BJ (cell line): ENCODE measurements around the gene PRICKLE1. TPM values are rescaled to one million over a fixed set of nuclear protein-coding genes. Genes with fewer than 3 reads are reported as not detected.

ENCODE experiments used
- CTCF ChIA-PET: fragments of 350-600 bp; formaldehyde crosslinking; extraction: SDS; loops from one replicate; lab custom pipeline; 2021; ENCODE audit warnings: antibody characterized with exemption, inconsistent platforms; lab: Yijun Ruan, JAX
- POLR2A ChIA-PET: fragments of 300-600 bp; sonication (Branson Sonifier 250); formaldehyde crosslinking; extraction: SDS; loops from one replicate; lab custom pipeline; 2021; ENCODE audit warnings: antibody characterized with exemption; lab: Charles Lee
- DNase-seq: peaks from one replicate; pipeline ENCODE4 v3.0.0-alpha.2; 2011; ENCODE audit warnings: low read depth
- H3K27me3 ChIP-seq: 2 replicates; pipeline ENCODE4 v1.6.0; 2011; ENCODE audit warnings: low read length; ENCODE audit not compliant: control insufficient read depth, insufficient read depth
- H3K36me3 ChIP-seq: 2 replicates; pipeline ENCODE4 v1.5.1; 2011; ENCODE audit warnings: low read length; ENCODE audit not compliant: control insufficient read depth, insufficient read depth
- H3K4me3 ChIP-seq: 2 replicates; pipeline ENCODE4 v1.5.1; 2011; ENCODE audit warnings: low read depth, mild to moderate bottlenecking, control low read depth, low read length
- polyA minus RNA-seq: library from RNA; depleted of rRNA, polyadenylated mRNA; stranded (reverse); fragments of >200 nt; gene quantifications from 2 replicates; pipeline ENCODE4 v1.2.3, GENCODE V29; 2011; rRNA and poly(A)+ RNA removed
- polyA plus RNA-seq: library from polyadenylated mRNA; depleted of rRNA; stranded (reverse); fragments of >200 nt; gene quantifications from 2 replicates; pipeline ENCODE4 v1.2.3, GENCODE V29; 2011; rRNA removed
- TF ChIP-seq, protein P1 (sequence below): IDR thresholded peaks from 2 replicates; pipeline ENCODE4 v1.5.1; 2011; ENCODE audit warnings: low read depth, mild to moderate bottlenecking, control low read depth, inconsistent platforms, low read length, moderate library complexity; ENCODE audit not compliant: insufficient read depth

The PRICKLE1 gene
- polyA plus RNA-seq: 16.3 and 19.9 TPM in 2 replicates
- 22.2 and 25.1 TPM in 2 replicates for polyA minus RNA-seq

DNA sequence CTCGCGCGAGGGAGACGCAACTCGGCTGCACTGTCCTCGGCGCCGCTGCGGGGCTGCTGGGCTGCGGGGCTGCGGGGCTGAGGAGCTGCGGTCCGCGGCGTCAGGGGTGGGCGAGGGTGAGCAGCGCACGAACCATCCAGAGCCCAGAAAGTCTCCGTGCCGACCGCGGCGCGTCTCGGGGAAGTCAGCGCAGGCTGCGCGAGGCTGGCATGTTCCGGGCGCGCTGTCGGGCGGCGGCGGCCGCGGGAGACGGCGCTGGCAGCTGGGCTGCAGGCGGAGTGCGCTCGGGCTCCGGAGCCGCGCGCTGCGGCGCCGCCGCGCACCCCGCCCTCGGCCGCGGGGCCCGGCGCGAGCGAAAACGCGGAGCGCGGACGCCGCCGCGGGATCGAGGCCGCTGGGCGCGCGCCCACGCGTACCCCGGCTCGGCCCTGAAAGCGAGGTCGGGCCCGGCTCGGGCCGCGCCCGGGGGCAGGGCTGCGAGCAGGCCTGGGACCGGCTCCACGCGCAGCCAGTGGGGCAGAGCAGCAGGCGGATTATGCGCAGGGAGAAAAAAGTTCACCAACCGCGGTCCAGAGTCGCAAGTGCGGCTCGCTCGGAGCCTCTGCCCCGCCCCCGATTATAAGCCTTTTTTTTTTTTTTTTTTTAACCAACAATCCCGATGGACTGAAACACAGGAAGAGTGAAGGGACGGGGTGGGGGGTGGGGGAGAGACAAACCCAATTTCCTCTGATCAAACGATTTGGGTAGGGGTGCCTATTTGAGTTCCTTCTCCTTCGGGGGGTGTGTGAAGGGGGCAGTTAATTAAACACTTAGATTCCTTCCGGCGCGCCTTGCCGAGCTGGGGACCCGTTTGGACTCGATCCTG lies at the start of gene PRICKLE1:
PRICKLE1 (minus strand) TSS at position 282 of the 865 bp plus-strand sequence. CDS start 117,230 bp downstream, outside the sequence.
- TF ChIP-seq, protein P1, sequence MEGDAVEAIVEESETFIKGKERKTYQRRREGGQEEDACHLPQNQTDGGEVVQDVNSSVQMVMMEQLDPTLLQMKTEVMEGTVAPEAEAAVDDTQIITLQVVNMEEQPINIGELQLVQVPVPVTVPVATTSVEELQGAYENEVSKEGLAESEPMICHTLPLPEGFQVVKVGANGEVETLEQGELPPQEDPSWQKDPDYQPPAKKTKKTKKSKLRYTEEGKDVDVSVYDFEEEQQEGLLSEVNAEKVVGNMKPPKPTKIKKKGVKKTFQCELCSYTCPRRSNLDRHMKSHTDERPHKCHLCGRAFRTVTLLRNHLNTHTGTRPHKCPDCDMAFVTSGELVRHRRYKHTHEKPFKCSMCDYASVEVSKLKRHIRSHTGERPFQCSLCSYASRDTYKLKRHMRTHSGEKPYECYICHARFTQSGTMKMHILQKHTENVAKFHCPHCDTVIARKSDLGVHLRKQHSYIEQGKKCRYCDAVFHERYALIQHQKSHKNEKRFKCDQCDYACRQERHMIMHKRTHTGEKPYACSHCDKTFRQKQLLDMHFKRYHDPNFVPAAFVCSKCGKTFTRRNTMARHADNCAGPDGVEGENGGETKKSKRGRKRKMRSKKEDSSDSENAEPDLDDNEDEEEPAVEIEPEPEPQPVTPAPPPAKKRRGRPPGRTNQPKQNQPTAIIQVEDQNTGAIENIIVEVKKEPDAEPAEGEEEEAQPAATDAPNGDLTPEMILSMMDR: no peak
- ChIA-PET POLR2A (no interaction called here), CTCF (interaction anchor here (0.9 to 1.6 kb wide), 2 partner anchors 15 to 170 kb away, joined by 3 to 4 read pairs; no protein-coding TSS in a partner anchor)
- Histone ChIP-seq H3K4me3 (peak within 1 kb of the TSS; percentile 87), H3K36me3 (no peaks in the 10 kb centered on the region), H3K27me3 (peaks cover 8% of the 10 kb centered on the region)
- DNase-seq: no peak

DNA sequence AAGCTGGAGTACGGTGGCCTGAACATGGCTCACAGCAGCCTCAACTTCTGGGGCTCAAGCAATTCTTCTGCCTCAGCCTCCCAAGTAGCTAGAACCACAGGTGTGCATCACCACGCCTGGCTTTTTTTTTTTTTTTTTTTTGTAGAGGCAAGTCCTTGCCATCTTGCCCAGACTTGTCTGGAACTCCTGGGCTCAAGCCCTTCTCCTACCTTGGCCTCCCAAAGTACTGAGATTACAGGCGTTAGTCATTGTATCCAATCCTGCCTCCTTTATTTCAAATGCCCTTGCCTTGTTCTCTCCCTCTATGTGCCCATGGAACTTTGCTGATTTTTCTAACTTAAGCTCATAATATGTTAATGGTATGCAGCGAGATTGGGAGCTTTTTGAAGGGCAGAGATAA lies 49.2 kb upstream of the PRICKLE1 start:
- Histone ChIP-seq H3K4me3 (no peak overlapping the region), H3K36me3 (no peaks in the 10 kb centered on the region), H3K27me3 (no peaks in the 10 kb centered on the region; the same call in 1 of the 2 replicates)
- CTCF ChIA-PET: no interaction called here
- no peak for DNase-seq
- POLR2A ChIA-PET: no interaction called here
- TF ChIP-seq, protein P1: no peak

DNA sequence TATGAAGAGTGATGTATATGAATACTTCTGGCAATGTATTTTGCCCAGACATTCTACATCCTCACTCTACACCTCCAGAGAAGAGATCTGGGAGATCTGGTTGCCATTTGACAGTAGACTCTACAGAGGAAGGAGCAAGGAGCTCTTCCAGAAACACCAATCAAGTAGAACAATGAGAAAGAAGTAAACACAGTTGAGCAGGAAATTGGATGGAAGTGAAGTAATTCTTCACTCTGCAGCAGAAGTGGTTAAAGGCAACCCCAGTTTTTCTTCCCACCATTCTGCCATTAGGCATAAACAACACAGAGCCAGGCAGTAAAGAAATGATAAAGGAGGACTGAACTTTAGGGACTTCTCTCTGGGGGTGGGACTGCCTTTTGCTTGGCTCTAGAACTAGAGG lies 48.5 kb upstream of the PRICKLE1 start:
- Histone ChIP-seq H3K36me3 (no peaks in the 10 kb centered on the region), H3K4me3 (no peak overlapping the region), H3K27me3 (no peaks in the 10 kb centered on the region; the same call in 1 of the 2 replicates)
- TF ChIP-seq, protein P1: no peak
- CTCF ChIA-PET: no interaction called here
- no peak for DNase-seq
- POLR2A ChIA-PET: no interaction called here

DNA sequence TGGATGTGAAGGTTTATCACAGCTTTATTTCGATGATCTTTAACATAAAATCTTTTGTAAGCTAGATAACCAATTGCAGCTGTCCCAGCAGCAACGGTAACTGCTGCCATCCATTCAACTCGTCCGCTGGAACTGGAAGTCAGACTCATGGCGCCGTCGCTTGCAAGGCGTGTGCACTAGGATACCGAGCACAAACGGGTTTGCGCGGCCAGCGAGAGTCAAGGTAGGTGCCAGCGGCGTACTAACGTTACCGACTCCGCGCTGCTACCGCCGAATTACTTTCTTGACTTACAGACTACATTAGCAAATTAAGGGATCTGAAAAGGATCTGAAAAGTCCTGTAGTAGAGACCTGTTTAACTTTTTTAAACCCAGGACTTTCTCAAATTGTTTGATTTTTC lies 47.4 kb upstream of the PRICKLE1 start:
- TF ChIP-seq, protein P1: no peak
- Histone ChIP-seq H3K36me3 (no peaks in the 10 kb centered on the region), H3K27me3 (no peaks in the 10 kb centered on the region; the same call in 1 of the 2 replicates), H3K4me3 (no peak overlapping the region)
- no peak for DNase-seq
- POLR2A ChIA-PET: no interaction called here
- CTCF ChIA-PET: no interaction called here

DNA sequence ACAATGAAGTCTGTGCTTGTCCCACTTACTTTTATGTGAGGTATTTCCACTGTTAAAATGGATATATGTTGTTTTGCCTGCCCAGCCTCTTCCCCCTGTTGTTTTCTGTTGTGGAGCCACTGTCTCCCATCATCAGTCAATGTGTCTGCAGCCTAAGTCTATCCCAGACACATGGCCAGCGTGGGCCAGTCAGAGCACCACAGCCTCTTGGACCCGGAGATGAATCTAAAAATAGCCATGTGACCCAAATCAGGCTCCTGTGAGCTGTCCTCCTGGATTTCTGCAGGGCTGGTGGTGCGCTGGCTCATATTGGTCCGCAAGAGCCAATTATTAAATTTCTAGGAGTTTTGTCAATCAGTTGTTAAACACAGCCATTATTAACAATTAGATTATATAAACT lies 44.0 kb upstream of the PRICKLE1 start:
- no peaks in the 10 kb centered on the region for H3K36me3 ChIP-seq
- CTCF ChIA-PET: interaction anchor here (1.2 kb wide), 1 partner anchor 10 kb away, joined by 3 read pairs; no protein-coding TSS in a partner anchor
- POLR2A ChIA-PET: no interaction called here
- DNase-seq: no peak
- H3K27me3 ChIP-seq: no peaks in the 10 kb centered on the region
- H3K4me3 ChIP-seq: no peak overlapping the region
- TF ChIP-seq, protein P1: no peak
